SW480 (cell line): Measurements from ENCODE around the gene TMEM205.
"Not testable (repeated sequence)": the region's sequence is repeated elsewhere in the genome, so short reads cannot be mapped to it uniquely, and the experiment has no call there.

Experiments
- DNase-seq: peaks from one replicate; pipeline ENCODE4 v3.0.0-alpha.2; 2016; ENCODE audit warnings: low spot score

Gene TMEM205

DNA sequence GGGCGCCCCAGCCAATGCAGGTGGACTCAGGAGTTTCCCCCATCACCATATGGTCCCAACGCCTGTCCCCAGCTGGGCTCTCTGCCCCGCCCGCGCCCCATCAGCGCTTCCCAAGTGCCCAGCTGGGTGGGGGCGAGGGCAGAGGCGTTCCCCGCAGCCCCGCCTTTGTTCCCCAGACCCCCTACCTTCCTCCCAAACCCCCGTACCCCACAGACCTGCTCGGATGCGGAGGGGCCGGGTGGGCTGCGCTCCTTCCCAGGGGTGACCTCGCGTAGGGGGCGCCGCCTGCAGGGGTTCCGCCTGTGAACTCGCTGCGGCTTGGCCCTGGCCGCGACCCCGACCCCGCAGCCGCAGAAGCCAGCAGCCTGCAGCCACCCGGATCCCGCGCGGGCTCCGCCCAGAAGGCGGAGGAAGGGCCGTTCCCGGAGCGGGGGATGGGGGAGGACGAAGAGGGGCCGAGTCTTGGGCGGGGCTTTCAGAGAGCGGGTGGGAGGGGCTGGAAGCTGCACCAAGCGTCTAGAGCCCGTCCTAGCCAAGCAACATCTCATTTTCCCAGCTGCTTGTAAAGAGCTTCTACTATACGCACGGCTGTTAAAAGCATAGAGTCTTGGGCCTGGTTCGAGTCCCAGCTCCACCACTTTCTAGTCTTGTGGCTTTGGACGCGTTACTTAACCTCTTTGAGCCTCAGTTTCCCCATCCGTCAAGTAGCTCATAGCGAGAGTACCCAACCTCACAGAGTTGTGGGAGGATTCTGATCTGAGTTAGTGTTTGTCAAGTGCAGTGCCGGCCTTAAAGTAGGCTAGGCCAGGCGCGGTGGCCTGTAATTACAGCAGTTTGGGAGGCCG lies 6.6 kb downstream of the TMEM205 start, which contains the start of gene RAB3D:
Gene RAB3D (minus strand): TSS at position 404 of the 845 bp plus-strand sequence. CDS start 2,258 bp downstream, outside the sequence.
- peak; percentile 69 for DNase-seq

DNA sequence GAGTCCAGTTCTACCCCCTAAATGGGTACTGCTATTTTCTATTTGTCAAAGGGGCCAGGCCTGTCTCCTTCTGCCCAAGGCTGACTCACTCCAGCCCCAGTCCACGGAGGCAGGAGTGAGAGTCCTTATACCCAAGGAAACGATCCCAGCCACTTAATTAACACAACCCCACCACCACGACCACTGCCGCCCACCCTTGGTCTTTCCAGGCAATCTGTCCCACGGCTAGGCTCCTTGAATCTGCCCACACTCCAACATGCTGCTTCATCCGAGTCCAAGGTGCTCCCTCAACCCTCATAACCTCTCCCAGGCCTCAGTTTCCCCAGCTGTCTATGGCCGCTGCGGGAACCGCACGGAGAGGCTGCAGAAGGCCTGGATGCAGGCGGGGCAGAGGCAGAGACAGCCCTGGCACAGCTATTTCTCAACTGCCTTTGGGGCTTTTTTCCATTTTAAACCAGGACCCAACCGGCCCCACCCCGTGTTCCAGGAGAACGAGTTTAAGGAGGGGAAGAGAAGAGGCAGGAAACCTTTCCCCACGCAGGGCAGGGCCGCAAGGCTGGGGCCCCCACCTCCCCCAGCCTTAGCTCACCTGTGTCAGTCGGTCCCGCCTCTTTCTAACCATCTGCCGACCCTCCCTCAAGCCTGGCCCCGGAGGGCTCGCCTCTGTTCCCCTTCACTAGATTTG lies 7.4 kb downstream of the TMEM205 start:
- DNase-seq: no peak

DNA sequence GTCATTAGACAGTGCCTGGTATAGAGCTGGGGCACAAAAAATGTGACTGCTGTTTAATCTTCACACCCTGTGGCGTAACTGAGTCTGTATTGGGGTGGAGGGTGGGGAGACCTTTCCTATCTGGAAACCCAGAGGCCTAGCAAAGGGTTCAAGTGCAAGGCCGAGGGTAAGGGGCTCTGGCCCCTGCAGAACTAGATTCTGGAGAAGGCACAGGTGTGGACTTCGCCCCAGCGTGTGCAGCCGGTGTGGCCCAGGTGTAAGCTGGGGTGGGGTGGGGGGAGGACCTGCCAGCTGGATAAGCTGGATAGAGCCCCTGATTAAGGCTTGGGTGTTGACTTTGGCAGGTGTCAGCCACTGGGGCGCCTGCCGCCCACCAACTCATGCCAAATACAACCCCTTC lies 7.9 kb downstream of the TMEM205 start:
- DNase-seq: no peak

DNA sequence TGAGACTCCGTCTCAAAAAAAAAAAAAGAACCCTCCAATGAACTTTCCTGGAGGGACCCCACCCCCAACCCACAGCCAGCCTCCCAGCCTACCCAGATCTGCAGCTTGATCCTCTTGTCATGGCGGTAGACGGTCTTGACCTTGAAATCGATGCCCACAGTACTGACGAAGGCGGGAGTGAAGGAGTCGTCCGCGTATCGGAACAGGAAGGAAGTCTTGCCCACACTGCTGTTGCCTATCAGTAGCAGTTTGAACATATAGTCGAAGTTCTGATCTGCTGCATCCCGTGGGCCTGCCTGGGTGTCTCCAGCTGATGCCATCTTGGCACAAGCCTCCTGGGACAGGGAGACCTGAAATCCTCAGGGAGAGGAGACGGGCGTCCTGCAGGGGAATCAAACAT lies 9.0 kb downstream of the TMEM205 start:
- no peak for DNase-seq

DNA sequence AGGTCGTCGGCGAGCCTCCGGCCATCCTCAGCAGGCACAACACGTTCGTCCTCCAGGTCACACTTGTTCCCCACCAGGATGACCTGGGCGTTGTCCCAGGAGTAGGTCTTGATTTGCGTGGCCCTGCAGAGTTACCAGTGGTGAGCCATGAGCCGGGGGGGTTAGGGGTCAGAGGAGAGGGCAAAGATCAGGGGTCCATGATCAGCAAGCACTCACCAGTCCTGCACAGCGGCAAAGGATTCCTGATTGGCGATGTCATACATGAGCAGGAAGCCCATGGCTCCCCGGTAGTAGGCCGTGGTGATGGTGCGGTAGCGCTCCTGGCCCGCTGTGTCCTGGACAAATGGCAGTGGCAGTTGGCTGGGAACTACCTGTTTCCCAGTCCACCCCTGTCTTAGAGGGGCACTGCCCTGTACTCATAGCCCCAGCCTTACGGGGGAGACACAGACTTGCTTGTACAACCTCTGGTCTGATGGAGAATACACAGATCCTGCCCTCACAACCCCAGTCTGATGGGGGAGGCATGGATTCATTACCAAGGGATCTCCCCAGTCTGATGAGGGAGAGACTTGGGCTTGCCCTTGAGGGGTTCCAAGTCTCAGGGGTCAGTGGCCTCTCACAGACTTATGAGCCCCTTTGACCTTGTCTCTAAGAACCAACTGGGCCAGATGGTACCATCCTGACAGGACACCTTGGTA lies 10.5 kb downstream of the TMEM205 start:
- no peak for DNase-seq

DNA sequence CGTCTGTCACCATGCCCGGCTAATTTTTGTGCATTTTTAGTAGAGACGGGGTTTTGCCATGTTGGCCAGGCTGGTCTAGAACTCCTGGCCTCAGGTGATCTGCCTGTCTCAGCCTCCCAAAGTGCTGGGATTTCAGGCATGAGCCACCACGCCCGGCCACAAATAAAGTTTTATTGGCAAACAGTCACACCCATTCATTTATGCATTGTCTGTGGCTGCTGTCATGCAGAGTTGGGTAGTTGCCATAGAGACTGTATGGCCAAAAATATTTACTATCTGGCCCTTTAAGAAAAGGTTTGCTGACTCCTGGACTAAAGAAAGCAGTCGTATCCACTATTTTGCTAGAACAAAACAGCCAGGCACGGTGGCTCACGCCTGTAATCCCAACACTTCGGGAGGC lies 12.2 kb downstream of the TMEM205 start:
- not testable (repeated sequence) for DNase-seq

DNA sequence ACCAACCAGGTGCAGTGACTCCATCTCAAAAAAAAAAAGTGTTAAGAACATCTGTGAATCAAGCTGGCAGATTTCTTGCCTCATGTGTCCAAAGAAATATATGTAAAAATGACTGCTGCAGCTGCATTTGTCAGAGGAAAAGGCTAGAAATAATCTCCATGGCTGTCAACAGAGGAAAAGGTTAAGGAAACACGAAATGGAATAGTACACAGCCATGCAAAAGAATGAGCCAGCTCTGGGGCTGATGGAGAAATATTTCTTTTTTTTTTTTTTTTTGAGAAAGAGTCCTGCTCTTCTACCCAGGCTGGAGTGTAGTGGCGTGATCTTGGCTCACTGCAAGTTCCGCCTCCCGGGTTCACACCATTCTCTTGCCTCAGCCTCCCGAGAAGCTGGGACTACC lies 13.2 kb downstream of the TMEM205 start:
- no peak for DNase-seq

DNA sequence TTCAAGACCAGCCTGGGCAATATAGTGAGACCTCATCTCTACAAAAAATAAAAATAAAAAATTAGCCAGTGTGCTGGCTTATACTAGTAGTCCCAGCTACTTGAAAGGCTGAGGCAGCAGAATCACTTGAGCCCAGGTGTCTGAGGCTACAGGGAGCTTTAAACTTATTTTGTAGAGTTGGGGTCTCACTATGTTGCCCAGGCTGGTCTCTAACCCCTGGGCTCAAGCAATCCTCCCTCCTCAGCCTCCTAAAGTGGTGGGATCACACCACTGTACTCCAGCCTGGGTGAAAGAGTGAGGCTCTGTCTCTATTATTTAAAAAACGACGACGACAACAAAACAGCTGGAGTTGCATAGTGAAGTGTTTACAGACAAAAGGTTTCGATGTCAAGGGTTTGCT lies 14.6 kb downstream of the TMEM205 start:
- DNase-seq: no peak

DNA sequence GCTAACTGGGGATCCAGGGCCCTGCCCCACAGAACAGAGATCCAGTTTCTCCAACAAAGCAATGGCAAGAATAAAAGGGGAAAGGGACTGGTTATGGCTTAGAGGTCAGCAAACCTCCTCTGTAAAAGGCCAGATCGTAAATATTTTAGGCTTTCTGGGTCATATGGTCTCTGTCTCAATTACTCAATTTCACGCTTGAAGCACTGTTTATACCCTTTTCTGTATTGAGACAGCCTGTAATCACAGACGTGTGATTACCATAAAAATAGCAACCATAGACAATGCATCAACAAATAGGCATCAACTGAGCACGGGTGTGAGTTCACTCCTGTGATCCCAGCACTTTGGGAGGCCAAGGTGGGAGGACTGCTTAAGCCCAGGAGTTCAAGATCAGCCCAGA lies 15.9 kb downstream of the TMEM205 start:
- no peak for DNase-seq

DNA sequence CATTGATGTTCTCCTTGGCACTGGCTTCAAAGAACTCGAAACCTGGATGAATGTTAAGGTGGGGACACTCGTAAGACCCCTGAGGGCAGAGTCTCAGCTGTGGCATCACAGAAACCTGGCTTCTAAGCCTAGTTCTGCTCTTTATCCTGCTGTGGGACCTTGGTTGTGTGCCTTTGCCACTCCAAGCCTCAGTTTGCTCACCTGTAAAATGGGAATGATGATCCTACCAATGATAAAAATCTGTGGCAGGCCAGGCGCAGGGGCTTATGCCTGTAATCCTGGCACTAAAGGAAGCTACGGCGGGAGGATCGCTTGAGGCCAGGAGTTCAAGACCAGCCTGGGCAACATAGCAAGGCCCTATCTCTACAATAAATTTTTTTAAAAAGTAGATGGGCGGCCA lies 20.5 kb downstream of the TMEM205 start:
- no peak for DNase-seq

DNA sequence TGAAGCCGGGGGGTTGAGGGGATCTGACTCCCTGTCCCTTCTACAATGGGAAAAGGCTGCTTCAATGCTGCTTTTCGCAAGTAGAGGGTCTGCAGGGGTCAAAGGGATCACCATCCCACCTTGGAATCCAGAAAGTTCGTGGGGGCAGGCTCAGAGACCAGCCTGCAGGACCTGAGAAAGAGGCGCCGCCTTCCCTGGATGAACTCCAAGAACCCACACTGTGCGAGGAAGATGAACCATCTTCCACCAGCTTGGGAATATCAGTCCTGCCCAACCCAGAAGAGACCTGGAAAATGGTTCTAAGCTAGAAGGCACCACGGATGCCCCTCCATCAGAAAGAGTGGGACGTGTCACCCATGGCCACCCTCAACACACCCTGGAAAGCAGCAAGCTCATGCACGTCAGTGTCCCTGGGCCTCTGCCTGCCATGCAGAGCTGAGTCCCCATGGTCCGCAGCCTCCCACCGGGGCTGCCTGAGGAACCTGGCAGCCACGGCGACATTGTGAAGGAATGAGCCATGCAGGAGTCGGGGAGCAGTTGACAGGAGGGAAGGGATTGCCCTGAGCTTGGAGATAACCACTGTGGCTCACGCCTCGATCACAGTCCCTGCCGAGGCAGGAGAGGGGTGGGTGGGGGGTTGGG lies 21.2 kb downstream of the TMEM205 start:
- no peak for DNase-seq

DNA sequence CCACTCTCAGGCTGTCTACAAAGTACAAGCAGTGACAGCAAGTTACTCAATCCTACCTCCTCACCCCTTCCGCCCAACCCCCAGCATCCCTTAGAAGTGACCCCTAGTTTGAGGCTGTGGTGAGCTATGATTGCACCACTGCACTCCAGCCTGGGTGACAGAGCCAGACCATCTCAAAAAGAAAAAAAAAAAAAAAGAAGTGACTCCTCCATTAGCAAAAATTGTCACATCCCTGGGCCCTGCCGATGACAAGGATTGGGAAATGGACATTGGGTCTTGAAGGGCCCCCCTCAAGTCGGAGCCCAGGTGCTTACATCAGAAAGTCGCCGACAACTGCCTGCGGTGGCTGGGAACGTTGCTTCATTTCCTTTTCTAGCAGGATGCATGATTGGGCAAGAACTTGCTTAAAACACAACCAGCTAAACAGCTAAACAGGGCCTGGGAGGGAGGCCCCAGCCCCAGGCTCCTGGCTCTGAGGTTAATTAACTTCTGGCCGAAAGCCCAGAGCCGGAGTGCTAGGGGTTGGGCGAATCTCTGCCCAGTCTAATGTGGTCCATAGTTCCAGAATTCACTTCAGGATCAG lies 21.9 kb downstream of the TMEM205 start:
- DNase-seq: peak; percentile 42

DNA sequence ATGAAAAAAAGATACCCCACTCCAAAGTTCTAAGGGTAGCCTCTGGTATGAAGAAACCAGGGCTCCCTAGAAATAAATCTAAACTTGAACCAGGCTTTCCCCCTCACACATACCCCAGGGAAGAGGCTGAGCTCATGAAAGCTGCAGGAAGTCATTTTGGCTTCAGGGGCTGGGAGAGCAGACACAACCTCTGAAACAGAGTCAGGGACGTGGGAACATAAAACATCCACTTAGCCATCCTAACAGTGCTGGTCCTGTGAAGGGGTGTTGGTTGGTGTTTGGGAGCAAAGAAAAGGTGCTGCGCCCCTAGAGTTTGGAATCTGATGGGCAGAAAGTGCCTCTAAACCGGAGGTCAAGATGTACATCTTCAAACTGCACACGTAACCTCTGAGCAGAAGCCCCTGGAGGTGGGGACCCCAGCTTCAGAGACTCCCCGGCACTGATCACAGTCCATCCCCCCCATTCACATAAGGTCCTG lies 22.4 kb downstream of the TMEM205 start:
- no peak for DNase-seq

DNA sequence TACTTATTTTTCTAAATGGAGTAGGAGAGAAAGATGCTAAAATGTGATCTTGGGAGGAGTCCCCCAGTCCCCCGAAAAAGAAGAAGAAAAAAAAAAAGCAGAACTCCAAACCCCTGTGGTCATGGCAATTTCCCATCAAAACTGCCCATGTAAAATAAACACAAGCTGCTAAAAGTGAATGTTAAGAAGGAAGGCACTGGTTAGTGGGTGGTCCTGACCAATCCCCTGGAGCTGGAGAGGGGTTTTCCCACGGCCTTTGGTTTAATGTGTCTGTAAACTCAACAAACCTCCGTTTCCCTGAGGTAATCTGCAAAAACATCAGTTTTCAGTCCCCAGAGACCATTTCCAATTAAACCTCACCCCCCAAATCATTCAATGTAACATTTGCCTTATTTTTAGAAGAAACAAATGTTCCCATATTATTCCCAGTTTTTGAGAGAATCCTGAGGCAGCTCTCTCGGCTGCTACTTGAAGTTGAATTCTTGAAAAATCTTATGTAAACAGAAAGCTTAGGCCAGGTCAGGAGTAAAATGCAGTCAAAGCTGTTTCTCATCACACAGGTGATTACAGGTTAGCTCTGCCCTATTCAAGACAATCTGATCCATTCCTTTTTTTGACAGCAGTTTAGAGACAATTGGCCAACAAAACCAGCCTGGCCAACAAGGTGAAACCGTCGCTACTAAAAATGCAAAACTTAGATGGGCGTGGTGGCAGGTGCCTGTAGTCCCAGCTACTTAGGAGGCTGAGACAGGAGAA lies 23.6 kb downstream of the TMEM205 start:
- DNase-seq: no peak

DNA sequence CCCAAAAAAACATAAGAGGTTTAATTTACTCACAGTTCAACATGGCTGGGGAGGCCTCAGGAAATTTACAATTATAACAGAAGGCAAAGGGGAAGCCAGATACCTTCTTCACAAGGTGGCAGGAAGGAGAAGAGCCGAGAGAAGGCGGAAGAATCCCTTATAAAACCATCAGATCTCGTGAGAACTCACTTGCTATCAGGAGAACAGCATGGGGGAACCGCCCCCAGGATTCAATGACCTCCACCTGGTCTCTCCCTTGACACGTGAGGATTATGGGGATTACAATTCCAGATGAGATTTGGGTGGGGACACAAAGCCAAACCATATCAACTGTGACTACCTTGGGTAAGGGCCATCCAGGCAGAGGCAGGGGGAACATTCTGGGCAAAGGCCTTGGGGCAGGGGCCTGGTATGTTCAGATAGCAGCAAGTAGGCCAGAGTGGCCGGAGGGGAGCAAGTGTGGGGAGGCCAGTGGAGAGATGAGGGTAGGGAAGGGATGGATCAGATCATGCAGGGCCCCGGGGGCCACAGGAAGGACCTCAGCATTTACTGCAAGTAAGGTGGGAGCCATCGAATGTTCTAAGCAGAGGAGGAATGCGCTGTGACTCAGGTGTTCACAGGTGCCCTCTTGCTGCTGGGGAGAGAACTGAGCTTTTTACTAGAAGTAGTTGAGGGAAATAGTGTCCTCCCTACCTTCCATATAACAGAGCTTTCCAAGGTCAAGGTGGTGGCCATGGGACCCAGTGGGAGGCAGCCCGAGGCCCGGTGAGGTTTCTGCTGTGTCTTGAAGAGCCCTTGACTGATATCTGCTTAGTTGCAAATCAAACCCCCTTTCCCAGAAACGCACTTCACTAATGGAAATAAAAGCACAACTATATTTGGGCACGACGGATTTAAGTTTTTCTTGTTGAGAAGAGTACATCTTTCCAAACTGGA lies 24.6 kb downstream of the TMEM205 start:
- no peak for DNase-seq

DNA sequence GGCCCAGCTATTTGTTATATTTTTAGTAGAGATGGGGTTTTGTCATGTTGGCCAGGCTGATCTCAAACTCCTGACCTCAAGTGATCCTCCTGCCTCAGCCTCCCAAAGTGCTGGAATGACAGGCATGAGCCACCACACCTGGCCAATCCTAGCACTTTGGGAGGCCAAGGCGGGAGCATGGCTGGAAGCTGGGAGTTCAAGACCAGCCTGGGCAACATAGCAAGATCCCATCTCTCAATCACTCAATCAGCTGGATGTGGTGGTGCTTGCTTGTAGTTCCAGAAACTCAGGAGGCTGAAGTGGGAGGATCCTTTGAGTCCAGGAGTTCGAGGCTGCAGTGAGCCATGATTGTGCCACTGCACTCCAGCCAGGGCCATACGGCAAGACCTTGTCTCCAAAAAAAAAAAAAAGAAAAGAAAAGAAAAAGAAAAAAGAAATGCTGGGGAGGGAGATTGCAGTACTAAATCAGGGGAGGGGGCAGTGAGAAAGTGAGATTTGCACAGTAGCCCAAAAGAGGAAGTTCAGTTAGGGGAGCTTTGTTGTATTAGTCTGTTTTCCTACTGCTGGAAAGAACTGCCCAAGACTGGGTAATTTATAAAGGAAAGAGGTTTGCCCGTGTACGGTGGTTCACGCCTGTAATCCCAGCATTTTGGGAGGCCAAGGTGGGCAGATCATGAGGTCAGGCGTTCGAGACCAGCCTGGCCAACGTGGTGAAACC lies 25.6 kb downstream of the TMEM205 start:
- not testable (repeated sequence) for DNase-seq

DNA sequence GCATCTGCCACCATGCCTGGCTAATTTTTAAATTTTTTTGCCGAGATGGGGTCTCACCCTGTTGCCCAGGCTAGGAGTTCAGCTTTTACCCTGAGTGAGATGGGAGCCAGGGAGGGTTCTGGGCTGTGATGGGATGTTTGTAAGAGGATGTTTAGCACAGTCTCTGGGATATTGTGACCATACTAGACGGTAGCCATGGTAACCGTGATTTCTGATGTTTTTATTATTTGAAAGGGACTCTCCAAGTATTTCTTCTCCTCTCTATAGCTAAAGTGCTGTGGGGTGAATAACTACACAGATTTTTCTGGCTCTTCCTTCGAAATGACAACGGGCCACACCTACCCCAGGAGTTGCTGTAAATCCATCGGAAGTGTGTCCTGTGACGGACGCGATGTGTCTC lies 39.7 kb downstream of the TMEM205 start:
- DNase-seq: no peak

DNA sequence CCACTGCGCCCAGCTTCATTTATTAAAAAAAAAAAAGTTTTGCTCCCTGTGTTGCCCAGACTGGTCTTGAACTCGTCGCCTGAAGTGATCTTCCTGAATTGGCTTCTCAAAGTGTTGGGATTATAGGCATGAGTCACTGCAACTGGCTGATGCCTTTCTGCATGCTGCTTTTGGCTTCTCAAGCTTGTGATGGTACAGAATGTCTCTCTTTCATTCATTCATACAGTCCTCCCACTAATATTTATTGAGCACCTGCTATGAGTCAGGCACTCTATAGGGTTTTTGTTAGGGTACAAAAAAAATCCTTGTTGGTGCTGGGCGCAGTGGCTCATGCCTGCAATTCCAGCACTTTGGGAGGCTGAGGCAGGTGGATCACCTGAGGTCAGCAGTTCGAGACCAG lies 41.1 kb downstream of the TMEM205 start:
- DNase-seq: no peak

DNA sequence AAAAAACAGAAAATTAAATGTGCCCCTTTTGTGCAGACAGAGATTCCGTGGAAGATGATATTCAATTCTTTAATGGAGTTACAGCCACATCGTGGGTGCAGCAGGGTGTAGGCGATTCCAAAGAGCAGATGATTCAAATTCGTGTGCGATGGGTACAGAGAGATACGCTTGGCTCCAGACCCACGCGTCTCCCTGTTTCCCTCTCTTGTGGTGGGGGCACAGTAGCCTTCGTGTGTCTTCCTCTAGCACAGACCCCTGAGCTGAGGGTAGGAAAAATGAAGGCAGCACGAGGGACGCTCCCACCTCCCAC lies 45.3 kb downstream of the TMEM205 start:
- no peak for DNase-seq
